ENCODE results near the gene APOL4.
"Not testable (repeated sequence)": the region's sequence is repeated elsewhere in the genome, so short reads cannot be mapped to it uniquely, and the experiment has no call there.

The APOL4 gene

GRCh38 chr22:36204632-36205015 lies 3.0 kb upstream of the APOL4 start:
- DNase-seq, result no peak

DNA sequence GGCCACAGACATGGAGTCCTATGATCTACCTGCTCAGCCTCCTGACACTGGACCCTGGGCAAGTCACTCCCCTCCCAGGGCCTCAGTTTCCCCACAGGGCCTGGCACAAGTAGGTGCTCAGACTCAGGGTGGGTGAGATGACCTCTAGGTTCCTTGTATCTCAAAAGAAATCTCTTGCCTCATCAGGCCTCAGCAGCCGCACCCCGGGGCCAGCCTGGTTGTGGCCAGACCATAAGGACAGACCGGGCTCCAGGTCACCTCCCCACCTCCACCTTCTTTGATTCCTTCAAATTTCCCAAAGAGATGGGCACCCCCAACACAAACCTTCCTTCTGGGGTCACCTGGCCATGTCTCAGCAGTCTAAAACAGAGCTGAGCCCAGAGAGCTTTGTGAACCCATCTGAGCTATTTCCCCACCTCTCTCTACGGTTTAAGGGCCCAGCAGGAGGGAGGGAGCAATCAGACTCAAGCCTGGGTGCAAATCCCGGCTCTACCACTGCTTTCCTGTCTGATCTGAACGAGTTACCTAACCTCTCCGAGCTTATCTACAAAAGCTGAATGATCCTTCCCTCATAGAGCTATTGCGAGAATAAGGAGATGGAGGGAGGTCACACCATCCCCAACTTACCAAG lies 2.5 kb upstream of the APOL4 start:
- DNase-seq, result no peak

DNA sequence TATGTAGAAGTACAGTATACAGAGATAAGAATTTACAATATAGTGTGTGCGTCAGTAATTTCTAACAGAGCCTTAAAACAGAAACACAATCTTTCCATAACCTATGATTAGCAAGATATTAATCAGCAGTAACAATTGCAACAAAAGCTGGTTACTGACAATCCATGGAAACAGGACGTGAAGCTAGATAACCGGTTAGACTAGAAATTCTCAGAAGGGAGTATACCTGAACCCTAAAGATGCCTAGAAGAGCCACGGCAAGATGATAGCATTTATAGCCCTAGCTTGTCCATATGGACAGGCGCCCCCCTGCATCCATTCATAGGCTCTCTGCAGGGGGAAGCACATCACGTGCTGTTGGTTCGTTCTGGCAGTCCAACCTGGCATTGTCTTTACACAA lies 1.8 kb upstream of the APOL4 start:
- DNase-seq, result not testable (repeated sequence)

- DNase-seq, result not testable (repeated sequence)
These were observed 1.3 kb upstream of the APOL4 start for GRCh38 chr22:36202906-36203305.

DNA sequence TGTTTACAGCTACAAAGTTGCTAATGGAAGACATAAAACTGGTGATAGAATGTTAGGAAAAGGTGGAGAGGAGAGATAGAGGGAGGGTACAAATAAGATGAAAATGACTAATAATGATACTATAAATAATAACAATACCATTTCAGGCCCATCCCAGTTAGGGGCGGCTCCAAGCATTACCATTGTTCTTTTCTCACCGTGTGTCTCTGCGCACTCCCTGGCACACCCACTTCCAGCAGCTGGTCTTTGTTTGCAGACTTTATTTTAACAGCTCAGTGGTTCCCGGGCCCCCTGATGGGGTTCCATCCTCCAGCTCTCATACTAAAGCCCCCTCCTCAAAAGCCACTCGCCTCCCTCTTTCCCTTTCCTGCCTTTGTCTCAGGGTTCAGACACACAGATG lies 584 bp downstream of the APOL4 start:
- not testable (repeated sequence) for DNase-seq

GRCh38 chr22:36199001-36199551 lies 2.5 kb downstream of the APOL4 start:
- no peak for DNase-seq

DNA sequence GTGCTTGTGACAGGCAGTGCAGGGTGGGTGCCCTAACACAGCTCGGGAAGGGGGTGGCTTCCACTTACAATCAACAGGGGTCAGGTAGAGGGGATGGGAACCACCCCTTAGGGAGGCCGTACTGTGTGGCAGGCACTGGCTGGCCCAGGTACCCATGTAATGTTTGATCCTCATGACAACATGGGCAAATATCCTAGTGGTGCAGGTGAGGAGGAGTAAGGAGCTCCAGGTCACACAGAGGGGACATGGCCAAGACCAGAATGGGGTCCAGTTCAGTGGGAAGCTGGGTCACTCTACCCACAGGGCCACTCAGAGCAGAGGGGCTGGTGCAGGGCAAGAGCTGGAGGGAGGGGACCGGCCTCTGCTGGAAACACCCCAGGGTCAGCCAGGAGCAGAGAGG lies 3.1 kb downstream of the APOL4 start:
- DNase-seq, result no peak

DNA sequence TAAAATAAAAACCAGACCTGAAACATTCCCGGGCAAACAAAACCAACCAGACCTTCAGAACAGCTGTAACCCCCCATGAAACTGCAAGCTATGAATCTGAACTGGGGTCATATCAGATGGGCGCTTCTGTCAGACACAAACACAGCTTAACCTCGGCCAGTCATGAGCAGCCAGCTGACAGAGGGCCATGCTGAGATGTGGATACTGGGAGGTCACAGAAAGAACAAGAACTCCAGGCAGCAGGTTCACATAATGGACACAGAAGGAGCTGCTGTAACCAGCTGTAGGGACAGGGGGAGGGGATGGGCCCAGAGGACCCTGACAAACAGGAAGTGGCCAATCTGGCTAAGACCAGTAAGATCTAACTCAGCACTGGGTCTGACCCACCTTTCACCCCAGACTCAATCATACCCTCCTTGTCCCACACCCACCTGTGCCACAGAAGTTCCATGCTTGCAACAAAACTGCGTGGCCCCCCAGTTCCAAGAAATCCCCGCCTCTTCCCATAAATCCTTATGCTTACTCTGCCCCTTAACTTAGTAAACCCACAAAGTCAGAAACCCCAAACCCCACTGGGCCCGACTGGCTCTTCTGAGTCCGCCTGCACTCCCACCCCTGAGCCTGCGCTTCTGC lies 4.0 kb downstream of the APOL4 start:
- DNase-seq, result no peak

DNA sequence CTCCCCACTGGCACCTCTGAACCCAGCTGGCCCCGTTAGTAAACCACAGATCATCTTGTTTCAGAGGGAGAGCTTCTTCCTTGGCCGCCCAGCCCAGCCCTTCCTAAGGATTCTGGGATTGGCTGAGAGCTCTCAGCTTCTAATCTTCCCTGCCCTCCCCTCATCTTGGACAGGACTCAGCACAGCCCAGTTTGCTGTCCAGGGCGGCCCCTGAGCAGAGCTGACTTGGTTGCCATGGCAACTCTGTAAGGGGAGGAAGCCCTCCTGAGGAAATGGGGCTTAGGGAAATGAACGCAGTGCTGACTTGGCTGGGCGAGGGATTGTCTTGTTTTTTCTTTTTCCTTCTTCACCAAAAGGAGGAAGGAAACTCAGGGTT lies 4.6 kb downstream of the APOL4 start:
- DNase-seq, result no peak

DNA sequence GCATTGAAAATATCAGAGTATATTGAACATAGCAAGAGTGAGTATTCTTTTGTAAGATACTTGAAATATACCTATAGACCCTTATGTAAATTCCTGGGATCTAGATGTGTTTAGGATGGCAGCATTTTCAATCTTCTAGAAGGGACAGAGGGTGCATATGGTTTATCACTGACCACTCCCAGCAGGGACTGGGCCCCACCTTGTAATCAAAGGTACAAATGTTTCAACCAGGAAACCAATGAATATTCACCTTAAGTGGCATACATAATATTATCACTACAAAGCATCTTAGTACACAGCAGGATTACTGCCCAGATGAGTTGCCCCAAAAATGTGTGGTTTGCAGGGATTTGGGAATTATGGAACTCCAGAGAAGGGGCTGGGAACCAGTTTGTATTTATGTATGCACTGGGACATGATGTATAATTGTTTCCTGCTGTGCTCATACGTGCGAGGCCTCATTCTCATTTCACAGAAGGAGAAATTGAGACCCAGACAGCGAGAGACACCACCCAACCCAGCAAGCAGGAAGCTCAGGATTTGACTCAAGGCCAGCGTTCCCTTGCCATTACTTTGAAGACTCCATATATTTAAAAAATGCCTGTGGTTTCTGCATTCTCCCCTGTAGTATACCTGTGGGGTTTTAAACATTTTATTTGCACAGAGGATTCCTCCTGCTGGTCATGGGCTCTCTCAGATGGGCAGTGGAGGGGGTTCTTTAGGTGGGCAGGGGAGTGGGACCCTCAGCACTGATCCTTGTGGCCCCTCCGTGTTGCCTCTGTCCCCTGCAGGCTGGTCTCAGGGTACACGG lies 5.2 kb downstream of the APOL4 start:
- no peak for DNase-seq

GRCh38 chr22:36194971-36195370 lies 6.6 kb downstream of the APOL4 start:
- DNase-seq, result no peak

DNA sequence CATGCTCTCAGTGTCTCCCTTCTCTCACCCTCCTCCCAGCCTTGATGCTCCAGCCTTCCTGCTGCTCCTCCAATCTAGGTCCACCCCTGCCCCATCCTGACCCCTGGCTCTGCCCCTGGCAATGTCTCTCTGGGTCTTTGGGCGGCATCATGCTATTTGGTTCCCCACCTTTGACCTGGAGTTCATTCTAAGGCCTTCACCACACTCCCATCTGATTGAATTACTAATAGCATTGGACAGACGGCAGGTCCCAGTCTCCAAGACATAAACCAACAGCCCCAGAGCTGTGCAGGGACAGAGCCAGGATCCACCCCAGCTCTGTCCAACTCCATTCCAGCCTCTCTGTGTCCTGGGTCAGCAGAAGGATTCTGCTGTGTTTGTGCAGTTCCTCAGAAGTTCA lies 7.2 kb downstream of the APOL4 start:
- no peak for DNase-seq

GRCh38 chr22:36193577-36193976 lies 8.0 kb downstream of the APOL4 start:
- DNase-seq, result no peak

DNA sequence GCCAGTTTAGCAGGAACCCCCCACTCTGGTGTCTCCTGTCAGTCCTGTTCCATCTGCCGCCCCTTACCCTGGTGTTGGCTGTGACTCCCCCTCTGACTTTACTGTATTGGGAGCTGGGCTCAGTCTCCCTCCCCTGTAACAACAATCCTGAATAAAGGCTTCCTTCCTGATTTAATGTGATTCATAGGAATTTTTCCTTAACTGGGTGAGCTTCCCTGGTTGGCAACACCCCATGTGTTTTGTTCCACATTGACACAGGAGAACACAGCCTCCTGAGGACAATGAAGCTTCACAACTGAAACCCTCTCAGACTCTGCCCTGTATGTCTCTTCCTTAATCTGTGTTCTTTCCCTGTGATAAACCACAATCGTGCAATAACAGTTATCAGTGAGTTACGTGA lies 8.4 kb downstream of the APOL4 start:
- DNase-seq, result no peak

GRCh38 chr22:36192542-36192941 lies 9.1 kb downstream of the APOL4 start:
- DNase-seq, result no peak

DNA sequence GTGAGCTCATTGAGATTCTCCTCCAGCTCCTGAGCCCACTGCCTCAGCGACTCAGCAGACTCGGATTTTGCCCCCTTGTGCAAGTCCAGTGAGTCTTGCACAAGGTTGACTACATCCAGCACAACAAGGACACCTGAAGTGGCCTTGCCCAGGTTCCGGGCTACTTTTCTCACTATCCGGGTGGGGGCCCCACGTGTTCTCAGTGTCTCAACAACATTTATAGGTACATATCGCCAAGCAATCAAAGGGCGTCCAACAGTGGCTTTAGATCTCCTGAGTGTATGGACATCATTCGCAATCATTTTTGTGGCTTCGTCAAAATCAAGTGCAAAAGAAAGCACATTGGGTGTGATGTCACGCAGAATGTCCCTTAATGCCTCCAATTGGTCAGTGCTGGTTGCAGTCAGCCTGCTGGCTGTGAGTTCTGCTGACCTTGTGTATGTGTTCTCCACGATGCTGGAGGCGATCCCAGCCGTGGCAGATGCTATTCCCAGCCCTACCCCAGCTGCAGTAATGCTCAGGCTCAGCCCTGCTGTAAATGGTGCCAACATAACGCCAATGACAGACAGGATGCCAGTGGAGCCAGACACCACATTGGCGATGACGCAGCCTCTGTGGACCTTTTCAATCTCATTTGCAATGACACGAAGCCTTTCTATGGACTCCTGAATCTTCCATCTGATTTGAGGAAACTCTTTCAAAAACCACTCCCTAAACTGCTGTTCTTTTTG lies 10.3 kb downstream of the APOL4 start:
- no peak for DNase-seq

DNA sequence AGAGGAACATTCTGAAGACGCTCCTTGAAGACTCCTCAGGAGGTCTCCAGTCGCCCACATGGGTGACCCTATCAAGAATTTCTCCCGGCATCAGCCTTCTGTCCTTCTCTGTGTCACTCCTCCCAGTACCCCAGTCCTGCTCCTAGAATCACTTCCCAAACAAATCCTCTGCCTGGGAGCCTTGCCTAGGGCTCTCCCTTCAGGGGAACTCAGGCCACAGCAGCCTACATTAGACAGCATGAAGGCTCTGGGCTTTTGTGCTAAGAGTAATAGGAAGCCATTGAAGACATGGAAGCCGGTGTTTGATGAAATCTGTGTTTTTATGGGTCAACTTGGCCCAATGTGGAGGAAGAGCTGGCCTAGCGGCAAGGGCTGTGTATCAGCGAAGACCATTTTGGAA lies 13.7 kb downstream of the APOL4 start:
- not testable (repeated sequence) for DNase-seq

DNA sequence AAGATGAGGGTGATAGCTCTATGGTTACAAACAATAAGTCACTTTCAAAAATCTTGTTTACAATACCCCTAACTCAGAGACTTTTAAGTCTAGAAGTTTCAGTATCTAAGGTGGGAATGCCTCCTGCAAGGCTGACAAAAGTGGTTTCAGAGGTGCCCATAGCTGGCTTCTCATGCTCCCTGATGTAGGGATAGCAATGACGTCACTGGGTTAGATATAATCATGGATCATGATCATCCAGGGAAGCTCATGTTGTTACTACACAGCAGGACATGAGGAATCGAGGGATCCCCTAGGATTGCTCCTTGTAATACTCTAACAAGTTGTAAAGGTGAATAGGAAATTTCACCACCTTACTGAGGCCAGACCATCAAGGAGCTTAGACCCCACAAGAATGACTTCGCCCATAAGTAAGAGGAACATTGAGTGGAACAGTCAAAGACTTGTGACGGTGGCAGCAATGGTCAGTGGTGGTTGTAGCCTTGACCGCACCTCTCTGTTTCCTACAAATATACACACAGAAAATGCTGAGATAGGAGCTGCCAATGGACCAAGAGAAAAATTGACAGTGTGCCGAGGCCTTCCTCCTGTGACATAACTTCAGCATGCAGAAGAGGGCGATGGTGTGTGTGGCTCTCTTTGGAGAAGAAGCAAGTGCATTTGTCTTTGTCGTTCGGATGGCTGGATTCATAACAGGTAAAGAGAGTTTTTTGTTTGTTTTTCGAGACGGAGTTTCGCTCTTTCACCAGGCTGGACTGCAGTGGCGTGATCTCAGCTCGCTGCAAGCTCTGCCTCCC lies 15.6 kb downstream of the APOL4 start:
- no peak for DNase-seq

DNA sequence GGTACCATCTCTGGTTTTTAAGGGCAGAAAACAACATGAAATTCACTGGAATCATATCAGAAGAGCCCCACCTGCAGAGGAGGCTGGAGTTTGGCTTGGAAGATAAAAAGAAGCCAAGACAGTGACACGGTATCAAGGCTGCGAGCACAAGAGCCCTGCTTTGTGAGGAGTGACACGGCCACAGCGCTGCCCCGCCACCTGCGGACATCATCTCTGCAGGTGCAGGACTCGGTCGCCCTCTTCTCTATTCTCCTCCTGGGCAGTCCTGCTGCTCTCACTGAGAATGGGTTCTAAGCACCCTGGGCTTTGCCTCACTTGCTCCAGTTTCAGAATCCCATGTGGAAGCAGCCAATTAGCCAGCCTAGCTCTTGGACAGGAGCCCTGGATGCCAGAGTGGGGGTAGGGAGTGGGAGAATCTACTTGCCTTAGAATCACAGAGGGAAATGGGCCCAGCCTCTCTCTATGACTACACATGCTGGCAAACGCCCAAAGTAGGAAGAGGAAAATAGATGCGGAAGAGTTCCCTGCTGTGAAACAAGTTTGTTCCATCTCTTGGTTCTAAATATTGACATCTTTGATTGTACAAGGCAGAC lies 17.1 kb downstream of the APOL4 start:
- no peak for DNase-seq

- DNase-seq, result no peak
These were observed 18.2 kb downstream of the APOL4 start for GRCh38 chr22:36183446-36183845.

- DNase-seq, result no peak
These were observed 18.8 kb downstream of the APOL4 start for GRCh38 chr22:36182857-36183256.

- DNase-seq, result no peak
These were observed 19.6 kb downstream of the APOL4 start for GRCh38 chr22:36182056-36182455.

Data from NCI-H1417 treated with DMSO at 0.1 percent for 48 hours (cell line).